BE2C (cell line): ENCODE results near the gene ABHD17C.

Experiments used
- DNase-seq: peaks from one replicate; pipeline ENCODE4 v3.0.0-alpha.2; 2020
- H3K27me3 ChIP-seq: fragments of 250-450 bp; sonication (Bioruptor Pico); 2 replicates; pipeline ENCODE4 v1.5.1; 2020; ENCODE audit warnings: mild to moderate bottlenecking
- H3K36me3 ChIP-seq: fragments of 250-450 bp; sonication (Bioruptor Pico); 2 replicates; pipeline ENCODE4 v1.5.1; 2020; ENCODE audit warnings: mild to moderate bottlenecking
- H3K4me1 ChIP-seq: fragments of 250-450 bp; sonication (Bioruptor Pico); 2 replicates; pipeline ENCODE4 v1.5.1; 2020
- H3K4me3 ChIP-seq: 2 replicates; pipeline ENCODE4 v1.5.1; 2011; ENCODE audit warnings: low read depth, low read length
- H3K9me3 ChIP-seq: fragments of 250-450 bp; sonication (Bioruptor Pico); 2 replicates; pipeline ENCODE4 v1.5.1; 2020
- TF ChIP-seq, protein P1 (sequence below): IDR thresholded peaks from 2 replicates; pipeline ENCODE4 v1.5.1; 2012; ENCODE audit warnings: mild to moderate bottlenecking, low read depth, low read length

The ABHD17C gene

DNA sequence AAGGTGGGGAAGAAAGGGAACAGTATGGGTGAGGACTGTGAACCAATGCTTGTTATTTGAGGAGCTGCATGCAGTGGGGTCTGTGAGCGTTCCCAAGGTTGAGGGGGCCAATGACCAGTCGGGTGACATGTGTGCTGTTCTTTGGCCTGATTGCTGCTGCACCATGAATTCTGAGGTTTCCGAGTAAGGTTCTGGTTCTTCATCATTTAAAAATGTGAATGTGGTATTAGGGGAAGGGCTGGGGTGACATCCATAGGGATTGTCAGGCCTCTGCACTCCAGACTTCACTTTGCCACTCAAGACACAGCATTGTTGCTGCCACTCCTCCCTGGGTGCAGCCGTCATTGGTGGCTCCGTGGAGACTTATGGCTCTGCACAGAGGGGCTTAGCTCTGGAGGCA lies 32.5 kb downstream of the ABHD17C start:
- Histone ChIP-seq H3K9me3 (no peaks in the 10 kb centered on the region), H3K4me3 (no peak overlapping the region), H3K27me3 (no peaks in the 10 kb centered on the region), H3K4me1 (no peaks in the 10 kb centered on the region), H3K36me3 (no peaks in the 10 kb centered on the region)
- TF ChIP-seq, protein P1, sequence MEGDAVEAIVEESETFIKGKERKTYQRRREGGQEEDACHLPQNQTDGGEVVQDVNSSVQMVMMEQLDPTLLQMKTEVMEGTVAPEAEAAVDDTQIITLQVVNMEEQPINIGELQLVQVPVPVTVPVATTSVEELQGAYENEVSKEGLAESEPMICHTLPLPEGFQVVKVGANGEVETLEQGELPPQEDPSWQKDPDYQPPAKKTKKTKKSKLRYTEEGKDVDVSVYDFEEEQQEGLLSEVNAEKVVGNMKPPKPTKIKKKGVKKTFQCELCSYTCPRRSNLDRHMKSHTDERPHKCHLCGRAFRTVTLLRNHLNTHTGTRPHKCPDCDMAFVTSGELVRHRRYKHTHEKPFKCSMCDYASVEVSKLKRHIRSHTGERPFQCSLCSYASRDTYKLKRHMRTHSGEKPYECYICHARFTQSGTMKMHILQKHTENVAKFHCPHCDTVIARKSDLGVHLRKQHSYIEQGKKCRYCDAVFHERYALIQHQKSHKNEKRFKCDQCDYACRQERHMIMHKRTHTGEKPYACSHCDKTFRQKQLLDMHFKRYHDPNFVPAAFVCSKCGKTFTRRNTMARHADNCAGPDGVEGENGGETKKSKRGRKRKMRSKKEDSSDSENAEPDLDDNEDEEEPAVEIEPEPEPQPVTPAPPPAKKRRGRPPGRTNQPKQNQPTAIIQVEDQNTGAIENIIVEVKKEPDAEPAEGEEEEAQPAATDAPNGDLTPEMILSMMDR = no peak
- no peak for DNase-seq

DNA sequence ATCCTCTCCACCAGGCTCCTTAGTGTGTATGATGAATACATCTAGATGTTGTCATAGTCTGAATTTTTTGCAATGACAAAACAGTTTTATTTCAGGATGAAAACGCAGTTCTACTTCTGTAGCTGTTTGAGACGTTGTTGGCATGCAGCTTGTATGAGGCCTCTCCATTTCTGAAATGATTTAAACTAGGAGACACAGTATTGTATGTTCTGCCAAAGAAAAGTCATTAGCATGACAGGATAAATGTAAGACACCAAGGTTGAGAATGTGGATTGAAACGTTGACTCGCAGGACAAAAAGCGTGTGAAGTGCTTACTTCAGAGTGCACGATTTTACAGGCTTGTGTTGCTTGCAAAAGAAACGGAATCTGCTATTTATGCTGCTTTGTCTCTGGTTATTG lies 35.3 kb downstream of the ABHD17C start:
- TF ChIP-seq, protein P1 = no peak
- Histone ChIP-seq H3K9me3 (no peaks in the 10 kb centered on the region), H3K4me3 (no peak overlapping the region), H3K4me1 (no peaks in the 10 kb centered on the region), H3K36me3 (no peaks in the 10 kb centered on the region), H3K27me3 (no peaks in the 10 kb centered on the region)
- DNase-seq = no peak

DNA sequence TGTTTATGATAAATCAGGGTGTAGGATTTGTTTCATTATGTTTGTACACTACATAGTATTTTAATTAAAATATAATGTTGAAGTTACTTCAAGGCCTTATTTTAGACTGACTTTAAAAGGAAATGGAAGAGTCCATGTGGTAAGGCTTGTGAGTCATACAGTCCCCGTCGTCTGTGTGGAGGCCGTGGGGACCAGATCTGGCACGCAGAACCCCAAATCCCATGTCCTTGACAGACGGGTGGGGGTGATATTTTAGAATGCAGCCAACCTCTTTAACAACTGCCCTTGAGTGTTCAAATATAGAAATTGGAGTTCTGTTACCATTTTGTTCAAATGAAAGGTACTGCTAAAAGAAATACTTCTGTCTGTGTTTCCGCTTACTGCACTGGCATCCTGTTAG lies 35.8 kb downstream of the ABHD17C start:
- Histone ChIP-seq H3K4me3 (no peak overlapping the region), H3K9me3 (no peaks in the 10 kb centered on the region), H3K4me1 (no peaks in the 10 kb centered on the region), H3K27me3 (no peaks in the 10 kb centered on the region), H3K36me3 (no peaks in the 10 kb centered on the region)
- DNase-seq = no peak
- TF ChIP-seq, protein P1 = no peak

DNA sequence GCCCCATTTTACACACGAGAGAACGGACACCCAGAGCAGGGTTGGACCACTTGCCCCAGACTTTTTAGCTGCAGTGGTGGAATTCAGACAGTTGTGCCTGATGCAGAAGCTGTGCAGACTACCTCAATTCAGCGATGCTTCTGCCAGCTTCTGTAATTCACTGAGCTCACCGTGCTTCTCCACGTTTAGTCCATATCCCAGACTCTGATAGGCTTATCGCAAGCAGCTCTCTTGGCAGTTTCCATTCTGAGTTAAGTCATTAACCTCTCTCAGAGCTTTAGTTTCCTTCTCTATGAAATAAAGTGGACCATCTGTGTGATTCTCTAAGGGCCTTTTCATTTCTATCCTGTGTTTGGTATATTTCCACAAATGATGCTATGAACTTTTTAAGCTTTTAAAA lies 37.1 kb downstream of the ABHD17C start:
- H3K4me1 ChIP-seq = no peaks in the 10 kb centered on the region
- TF ChIP-seq, protein P1 = no peak
- no peaks in the 10 kb centered on the region for H3K9me3 ChIP-seq
- DNase-seq = no peak
- H3K4me3 ChIP-seq = no peak overlapping the region
- no peaks in the 10 kb centered on the region for H3K36me3 ChIP-seq
- H3K27me3 ChIP-seq = no peaks in the 10 kb centered on the region

DNA sequence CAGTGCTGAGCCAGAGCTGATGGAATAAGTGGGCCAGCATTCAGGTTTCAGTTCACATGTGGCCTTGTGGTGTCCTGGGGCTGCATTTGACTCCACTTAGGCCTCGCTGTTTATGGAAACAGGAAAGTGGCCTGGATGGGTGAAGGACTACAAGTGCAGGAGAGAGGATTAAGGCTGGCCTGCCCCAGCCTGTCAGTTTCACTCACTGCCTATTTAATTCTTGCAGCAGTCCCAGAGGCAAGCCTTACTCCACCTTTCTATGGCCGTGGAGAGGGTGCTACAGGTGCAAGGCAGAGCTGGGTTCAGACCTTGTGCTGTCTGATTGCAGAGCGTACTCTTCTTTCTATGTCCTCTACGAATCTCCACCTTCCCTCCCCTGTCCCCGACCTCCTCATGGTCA lies 37.7 kb downstream of the ABHD17C start:
- Histone ChIP-seq H3K4me3 (no peak overlapping the region), H3K27me3 (no peaks in the 10 kb centered on the region), H3K9me3 (no peaks in the 10 kb centered on the region), H3K4me1 (no peaks in the 10 kb centered on the region), H3K36me3 (no peaks in the 10 kb centered on the region)
- TF ChIP-seq, protein P1 = no peak
- no peak for DNase-seq

DNA sequence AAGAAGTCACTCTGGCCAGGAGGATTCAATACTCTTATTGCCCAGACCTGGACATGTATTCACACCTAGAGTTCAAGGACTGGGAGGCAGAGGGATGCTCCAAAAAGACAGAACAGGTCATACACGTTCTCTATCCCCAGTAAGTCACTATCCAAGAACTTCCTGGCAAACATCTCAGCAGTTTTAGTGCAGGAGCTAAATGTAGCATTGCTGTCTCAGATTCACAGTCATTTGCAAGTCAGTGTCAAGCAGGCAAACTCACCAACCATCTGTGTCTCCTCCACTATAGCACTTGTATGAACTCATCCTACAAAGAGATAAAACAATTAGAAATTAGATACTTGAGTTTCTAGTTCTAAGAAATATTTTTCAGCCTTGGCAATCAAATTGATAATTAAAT lies 38.4 kb downstream of the ABHD17C start:
- Histone ChIP-seq H3K4me3 (no peak overlapping the region), H3K9me3 (no peaks in the 10 kb centered on the region), H3K4me1 (no peaks in the 10 kb centered on the region), H3K36me3 (no peaks in the 10 kb centered on the region), H3K27me3 (no peaks in the 10 kb centered on the region)
- DNase-seq = no peak
- TF ChIP-seq, protein P1 = no peak
